IMR-90 (cell line): ENCODE measurements around the gene BLVRB. TPM values are rescaled to one million over a fixed set of nuclear protein-coding genes. Genes with fewer than 3 reads are reported as not detected.

Experiments used
- ATAC-seq: fragments of 200-7000 bp; cut with Tn5 transposase; 2 replicates; pipeline ENCODE4 v1.9.1; 2020; ENCODE audit warnings: low read depth, mild to moderate bottlenecking, moderate library complexity
- BruUV-seq: library from RNA; stranded (reverse); fragments of 400-500 nt; replicated peaks from 2 replicates; lab custom pipeline; 2021; lab: Mats Ljungman, UMichigan
- CTCF ChIA-PET: fragments of 300-600 bp; formaldehyde crosslinking; extraction: SDS; loops from one replicate; lab custom pipeline; 2021; ENCODE audit warnings: antibody characterized with exemption; lab: Yijun Ruan, JAX
- POLR2A ChIA-PET: fragments of 300-600 bp; sonication (Branson Sonifier 250); formaldehyde crosslinking; loops from one replicate; lab custom pipeline; 2022; ENCODE audit warnings: antibody characterized with exemption; ENCODE audit not compliant: unreplicated experiment; lab: Charles Lee
- DNase-seq: peaks from one replicate; pipeline ENCODE4 v3.0.0; 2013
- H2AFZ ChIP-seq: replicated peaks from 2 replicates; pipeline ENCODE3; 2013; ENCODE audit warnings: low read length, mild to moderate bottlenecking; ENCODE audit not compliant: poor library complexity
- H2AK5ac ChIP-seq: 2 replicates; pipeline ENCODE4 v1.6.1; 2013; ENCODE audit warnings: low read depth, low read length, inconsistent platforms
- H2AK9ac ChIP-seq: replicated peaks from 2 replicates; pipeline ENCODE3; 2013; ENCODE audit warnings: mild to moderate bottlenecking, low read depth, low read length, moderate library complexity; ENCODE audit not compliant: poor library complexity
- H2BK120ac ChIP-seq: 2 replicates; pipeline ENCODE4 v1.6.1; 2013; ENCODE audit warnings: low read depth, low read length, inconsistent platforms
- H2BK15ac ChIP-seq: 3 replicates; pipeline ENCODE4 v1.6.1; 2013; ENCODE audit warnings: low read depth, low read length, inconsistent platforms
- H2BK20ac ChIP-seq: 2 replicates; pipeline ENCODE4 v1.6.1; 2013; ENCODE audit warnings: low read depth, mild to moderate bottlenecking, inconsistent platforms, low read length, moderate library complexity
- H2BK5ac ChIP-seq: 2 replicates; pipeline ENCODE4 v1.6.1; 2013; ENCODE audit warnings: mild to moderate bottlenecking, low read depth, low read length, inconsistent platforms; ENCODE audit not compliant: poor library complexity, severe bottlenecking
- H3K14ac ChIP-seq: replicated peaks from 2 replicates; pipeline ENCODE4 v1.6.1; 2013; ENCODE audit warnings: low read depth, low read length, inconsistent platforms
- H3K18ac ChIP-seq: 2 replicates; pipeline ENCODE4 v1.6.1; 2013; ENCODE audit warnings: low read depth, low read length, control low read depth
- H3K23ac ChIP-seq: 2 replicates; pipeline ENCODE4 v1.6.1; 2013; ENCODE audit warnings: low read depth, low read length, inconsistent platforms
- H3K27ac ChIP-seq: 2 replicates; pipeline ENCODE4 v1.5.1; 2013; ENCODE audit warnings: mild to moderate bottlenecking, control low read depth, low read length; ENCODE audit not compliant: insufficient read depth
- H3K27me3 ChIP-seq: 2 replicates; pipeline ENCODE4 v1.6.1; 2013; ENCODE audit warnings: low read length; ENCODE audit not compliant: control insufficient read depth, insufficient read depth
- H3K36me3 ChIP-seq: 2 replicates; pipeline ENCODE4 v1.6.1; 2013; ENCODE audit warnings: low read length, mixed read lengths; ENCODE audit not compliant: control insufficient read depth, insufficient read depth
- H3K4ac ChIP-seq: 2 replicates; pipeline ENCODE4 v1.6.1; 2013; ENCODE audit warnings: low read depth, low read length, inconsistent platforms
- H3K4me1 ChIP-seq: 2 replicates; pipeline ENCODE4 v1.6.1; 2013; ENCODE audit warnings: low read length, mixed read lengths; ENCODE audit not compliant: control insufficient read depth, insufficient read depth
- H3K4me2 ChIP-seq: 2 replicates; pipeline ENCODE4 v1.6.1; 2013; ENCODE audit warnings: low read depth, mild to moderate bottlenecking, control low read depth, low read length, moderate library complexity
- H3K4me3 ChIP-seq: 2 replicates; pipeline ENCODE4 v1.5.1; 2013; ENCODE audit warnings: low read depth, mild to moderate bottlenecking, control low read depth, low read length, moderate library complexity; ENCODE audit not compliant: insufficient read depth
- H3K56ac ChIP-seq: 2 replicates; pipeline ENCODE4 v1.6.1; 2013; ENCODE audit warnings: low read length, inconsistent platforms; ENCODE audit not compliant: insufficient read depth; ENCODE audit errors: extremely low read depth
- H3K79me1 ChIP-seq, 2 experiments: 2 replicates each; pipeline ENCODE4 v1.6.1; 2013; ENCODE audit warnings: low read length in 2 of 2, inconsistent platforms in 1 of 2, low read depth in 1 of 2
- H3K9ac ChIP-seq: 2 replicates; pipeline ENCODE4 v1.6.1; 2013; ENCODE audit warnings: low read depth, low read length, control low read depth
- H3K9me1 ChIP-seq: 2 replicates; pipeline ENCODE4 v1.6.1; 2013; ENCODE audit warnings: low read length, inconsistent platforms; ENCODE audit not compliant: insufficient read depth
- H3K9me3 ChIP-seq: 2 replicates; pipeline ENCODE4 v1.6.1; 2013; ENCODE audit warnings: low read length; ENCODE audit not compliant: control insufficient read depth, insufficient read depth
- H4K20me1 ChIP-seq: 2 replicates; pipeline ENCODE4 v1.6.1; 2013; ENCODE audit warnings: low read length, inconsistent platforms; ENCODE audit not compliant: insufficient read depth
- H4K5ac ChIP-seq: 2 replicates; pipeline ENCODE4 v1.6.1; 2013; ENCODE audit warnings: mild to moderate bottlenecking, low read depth, low read length, control low read depth
- H4K8ac ChIP-seq, 2 experiments: 2 replicates each; pipeline ENCODE4 v1.6.1; 2013; ENCODE audit warnings: low read depth in 2 of 2, low read length in 2 of 2, control low read depth in 1 of 2, inconsistent platforms in 1 of 2
- H4K91ac ChIP-seq: 2 replicates; pipeline ENCODE4 v1.6.1; 2013; ENCODE audit warnings: low read depth, low read length, inconsistent platforms; ENCODE audit not compliant: insufficient read depth
- CEBPB ChIP-seq: IDR thresholded peaks from 2 replicates; pipeline ENCODE4 v1.6.1; 2012; ENCODE audit warnings: low read depth, low read length, improper control_type of control experiment
- RAD21 ChIP-seq: IDR thresholded peaks from 2 replicates; pipeline ENCODE4 v1.6.1; 2012; ENCODE audit warnings: low read length, improper control_type of control experiment
- RFX5 ChIP-seq: IDR thresholded peaks from 2 replicates; pipeline ENCODE4 v1.8.0; 2012; ENCODE audit warnings: low read depth, mild to moderate bottlenecking, low read length, moderate library complexity
- WGBS, 2 experiments: methylation state at CpG; one replicate each; pipeline versions ENCODE4 v1.1.5 to v1.1.7; 2013; ENCODE audit warnings: missing lambda C conversion rate in 2 of 2; ENCODE audit not compliant: insufficient read length in 1 of 2; ENCODE audit errors: extremely low coverage in 2 of 2; 5-methylcytosine and 5-hydroxymethylcytosine counted together
- dilution Hi-C: fragments of 300-500 bp; cut with HindIII; formaldehyde crosslinking; loops from one replicate; pipeline ENCODE4 v1.14.3; 2018; ENCODE audit warnings: low sequenced_read_pairs; ENCODE audit not compliant: unreplicated experiment
- in situ Hi-C: fragments of 300-500 bp; cut with MboI; formaldehyde crosslinking; loops from 3 replicates; pipeline ENCODE4 v1.14.3; 2019; ENCODE audit warnings: low sequenced_read_pairs, inconsistent platforms, mixed read lengths
- intact Hi-C: fragments of 100-400 bp; cut with micrococcal nuclease; formaldehyde crosslinking; loops from 2 replicates; pipeline ENCODE4 v1.10.0; 2022
- polyA plus RNA-seq, 3 experiments: library from polyadenylated mRNA; depleted of rRNA; stranded (reverse); fragments of >200 nt; gene quantifications; 2 replicates each; pipeline ENCODE4 v1.2.3, GENCODE V29; 2012; ENCODE audit warnings: low replicate concordance in 1 of 3
- total RNA-seq: library from RNA; depleted of rRNA; stranded (reverse); fragments of >200 nt; gene quantifications from 2 replicates; pipeline ENCODE4 v1.2.3, GENCODE V29; 2012

Gene BLVRB
- total and polyA plus RNA-seq, 2 of the 4 experiments (the other 2 are of a cell fraction): 65.2 to 102 TPM

- H3K36me3 ChIP-seq: no peaks in the 10 kb centered on the region
- H4K91ac ChIP-seq: peak overlapping the region; percentile 72
- peak overlapping the region; percentile 12; the same call in 1 of the 2 replicates for H3K56ac ChIP-seq
- H4K8ac ChIP-seq: peak overlapping the region; percentile 9 to 85; a peak in 3 of 4 replicates
- H3K23ac ChIP-seq: peak overlapping the region; percentile 8
- peak overlapping the region; percentile 76 for H2BK5ac ChIP-seq
- H3K4ac ChIP-seq: peak overlapping the region; percentile 76
- ChIA-PET CTCF (interaction anchor here (1.1 to 2.8 kb wide), 6 partner anchors 11 to 169 kb away, joined by 3 to 10 read pairs (median 9); no protein-coding TSS in a partner anchor), POLR2A (interaction anchor here (0.5 to 1.9 kb wide), 2 partner anchors 22 to 51 kb away, joined by 4 to 18 read pairs; no protein-coding TSS in a partner anchor)
- WGBS, 2 experiments: 30% methylated on average over 2 of the region's 11 CpGs; no CpG with 5 or more reads in 1 of the 2 experiments
- H2BK120ac ChIP-seq: 0 out of 2 replicates have a peak overlapping the region, but pooled peaks have one; percentile 0
- peaks cover 16% of the 10 kb centered on the region for H3K4me1 ChIP-seq
- no peaks in the 10 kb centered on the region for H3K9me3 ChIP-seq
- peaks cover 0 to 31% of the 10 kb centered on the region in 2 experiments; a peak in 3 of 4 replicates for H3K79me1 ChIP-seq
- H4K20me1 ChIP-seq: peaks cover 9% of the 10 kb centered on the region; the same call in 1 of the 2 replicates
- ATAC-seq (peak; percentile 0), DNase-seq (peak; percentile 52)
- dilution Hi-C loops (no loop called here), intact Hi-C loops (loop anchor here (1.0 to 10.0 kb wide), 2 partner anchors 60 to 137 kb away; no protein-coding TSS in a partner anchor), in situ Hi-C loops (no loop called here)
- peak overlapping the region; percentile 68 for H3K4me3 ChIP-seq
- H3K9me1 ChIP-seq: peaks cover 11% of the 10 kb centered on the region
- peak overlapping the region; percentile 57 for H3K27ac ChIP-seq
- H2BK20ac ChIP-seq: no peak overlapping the region
- H3K27me3 ChIP-seq: peaks cover 11% of the 10 kb centered on the region; the same call in 1 of the 2 replicates
- no TSS peak for BruUV-seq
- peak overlapping the region; percentile 99 for H2AFZ ChIP-seq
- peak overlapping the region; percentile 64; the same call in 1 of the 2 replicates for H3K14ac ChIP-seq
- no peak overlapping the region; the same call in 2 of the 3 replicates for H2BK15ac ChIP-seq
- H4K5ac ChIP-seq: peak overlapping the region; percentile 37
- peak overlapping the region; percentile 67 for H3K4me2 ChIP-seq
- H2AK5ac ChIP-seq: peak overlapping the region; percentile 56; the same call in 1 of the 2 replicates
- peak overlapping the region; percentile 93 for H2AK9ac ChIP-seq
- peak overlapping the region; percentile 56 for H3K9ac ChIP-seq
- H3K18ac ChIP-seq: peak overlapping the region; percentile 22; the same call in 1 of the 2 replicates
- TF ChIP-seq CEBPB: peak; percentile 61; the same call in 1 of the 2 replicates
- TF ChIP-seq RFX5: no peak
- TF ChIP-seq RAD21: no peak
These were observed 454 bp downstream of the BLVRB start for GRCh38 chr19:40465025-40465556.
